Heart right ventricle (tissue), 16 donors: ENCODE measurements around the gene RAD51B. TPM values are rescaled to one million over a fixed set of nuclear protein-coding genes. Genes with fewer than 3 reads are reported as not detected.

ENCODE experiments used
- ATAC-seq, 8 donors: fragments of 200-7000 bp; cut with Tn5 transposase; one replicate each; pipeline ENCODE4 v1.9.1; 2020; ENCODE audit warnings: mild to moderate bottlenecking in 8 of 8, moderate library complexity in 8 of 8, moderate number of reproducible peaks in 1 of 8
- DNase-seq, 2 donors: peaks; one replicate each; pipeline ENCODE4 v3.0.0-alpha.2; 2020
- H3K27ac ChIP-seq, 10 donors: fragments of 200-600 bp; sonication (generic) in 2 of 10; one replicate each; pipeline versions ENCODE4 v1.5.0 to v1.8.0; 2020 to 2022; ENCODE audit warnings: mild to moderate bottlenecking in 3 of 10
- H3K27me3 ChIP-seq, 7 donors: fragments of 200-600 bp; one replicate each; pipeline ENCODE4 v1.8.0; 2021 to 2022; ENCODE audit warnings: mild to moderate bottlenecking in 2 of 7
- H3K36me3 ChIP-seq, 9 donors: fragments of 200-600 bp; sonication (generic) in 1 of 9; one replicate each; pipeline versions ENCODE4 v1.5.0 to v1.8.0; 2020 to 2022; ENCODE audit warnings: mild to moderate bottlenecking in 2 of 9
- H3K4me1 ChIP-seq, 9 donors: fragments of 200-600 bp; sonication (generic) in 1 of 9; one replicate each; pipeline versions ENCODE4 v1.5.0 to v1.8.0; 2020 to 2022; ENCODE audit warnings: mild to moderate bottlenecking in 4 of 9
- H3K4me3 ChIP-seq, 10 donors: fragments of 200-600 bp; sonication (generic) in 2 of 10; one replicate each; pipeline versions ENCODE4 v1.5.0 to v1.8.0; 2020 to 2022; ENCODE audit warnings: mild to moderate bottlenecking in 7 of 10, moderate library complexity in 2 of 10
- H3K9me3 ChIP-seq, 11 donors: fragments of 200-600 bp in 10 of 11; sonication (generic) in 2 of 11; one replicate each; pipeline versions ENCODE4 v1.5.0 to v1.8.0; 2013 to 2022; ENCODE audit warnings: mild to moderate bottlenecking in 2 of 11, control low read depth in 1 of 11, moderate library complexity in 1 of 11
- CTCF ChIP-seq, 9 donors: fragments of 200-600 bp; sonication (generic) in 2 of 9; IDR thresholded peaks; one replicate each; pipeline versions ENCODE4 v1.5.0 to v1.8.0; 2021 to 2022; ENCODE audit warnings: antibody characterized with exemption in 9 of 9, mild to moderate bottlenecking in 5 of 9, moderate library complexity in 1 of 9
- WGBS, 2 donors: extraction: QIAGEN DNeasy Blood & Tissue Kit; methylation state at CpG; one replicate each; pipeline ENCODE4 v1.1.7; 2013; ENCODE audit warnings: inconsistent platforms in 1 of 2; 5-methylcytosine and 5-hydroxymethylcytosine counted together
- intact Hi-C, 10 donors: fragments of 100-400 bp; cut with DNase I; formaldehyde crosslinking; loops; one replicate each; pipeline versions ENCODE4 v1.11.1 to v1.14.2; 2022
- polyA plus RNA-seq, 2 donors: library from polyadenylated mRNA; stranded (reverse); fragments of 200-250 nt; gene quantifications; one replicate each; pipeline ENCODE4 v1.2.3, GENCODE V29; 2013
- total RNA-seq, 10 donors: library from RNA; stranded (reverse); fragmentation: NEBNext Ultra II Directional in 3 of 10; extraction: Animal tissue kit (Norgen Biotek cat#: 25700) in 3 of 10; gene quantifications; one replicate each; pipeline versions ENCODE4 v1.2.1 to v1.2.4, GENCODE V29; 2021 to 2023
- donor health status: Arrhythmogenic right ventricular cardiomyopathy.
- donor health status: ischemic (EF 13 %, LVEDD 7.1; RV severe dilation, severe dysfunction).
- donor health status: healthy with polysubstance abuse.
- donor health status: DM: no; HTN: yes; CAD: no.
- donor health status: DM: no; HTN: no; CAD: no.
- donor health status: ischemic (EF 25% LVEDD 6.9; RV normal size, moderate dysfunction).
- donor health status: ischemic (EF 25% LVEDD 5.7; RV mildly dilated, moderate dysfunction).
- donor health status: healthy.
- donor health status: DM: yes; HTN: yes; CAD: no.
- donor health status: Ischemic cardiomyopathy.
- donor health status: ischemic (EF 35%, LVEDD 5.7; RV mildly dilated, moderate dysfunction).
- donor health status: nonischemic (EF 11% LVEDD 7.7; RV severe dilation, severe dysfunction).
- donor health status: DM: yes; HTN: yes; CAD: no.
- donor health status: PGD.
- donor health status: ischemic (EF 29% LVEDD 5.4; RV normal size, mild dysfunction).
- donor health status: nonischemic (EF 23%, LVEDD 6.1; RV moderate dilation, normal function).

The RAD51B gene
- total and polyA plus RNA-seq, 12 donors, result 0.88 to 8.6 (median 3.5) TPM

DNA sequence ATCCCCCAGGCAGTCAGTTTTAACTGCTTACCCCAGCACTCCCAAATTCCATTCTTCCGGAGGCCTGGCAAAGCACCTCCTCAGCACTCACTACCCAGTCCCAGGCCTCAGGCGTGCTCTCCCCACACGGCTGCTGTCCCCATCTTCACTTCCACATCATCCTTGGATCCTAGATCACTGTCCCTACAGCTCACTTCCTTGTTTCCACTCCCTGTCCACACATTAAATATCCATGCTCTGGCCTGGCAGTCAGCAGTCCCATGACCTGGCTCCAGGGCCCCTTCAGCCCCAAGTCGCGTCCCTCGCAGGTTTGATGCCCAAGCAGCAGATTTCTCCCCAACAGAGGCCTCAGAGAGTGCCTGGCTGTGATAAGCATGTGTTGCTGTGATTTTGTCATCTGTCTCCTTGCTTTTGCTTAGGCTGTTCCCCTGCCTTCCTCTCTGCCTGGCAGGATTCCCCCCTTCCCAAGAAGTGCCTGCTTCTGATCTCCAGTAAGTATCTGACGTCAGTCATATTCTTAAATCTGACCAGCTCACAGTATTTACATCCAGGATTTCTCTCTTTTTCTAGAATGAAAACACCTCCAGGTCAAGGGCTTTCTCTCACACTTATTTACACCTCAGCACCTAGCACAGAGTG is 731.6 kb downstream of the RAD51B start:
- Histone ChIP-seq H3K4me3 (no peak overlapping the region), H3K36me3 (no peaks in the 10 kb centered on the region), H3K9me3 (no peaks in the 10 kb centered on the region), H3K4me1 (peaks cover 36 to 92% (median 72%) of the 10 kb centered on the region in 9 donors), H3K27ac (peak overlapping the region; percentile 4 to 75 (median 60)), H3K27me3 (no peaks in the 10 kb centered on the region)
- no peak for ATAC-seq
- intact Hi-C loops, result no loop called here
- no peak for DNase-seq
- whole genome bisulfite sequencing, 2 donors, result 56 to 70% methylated on average over 7 of the region's 7 CpGs
- TF ChIP-seq CTCF (IDR thresholded peaks at IDR 0.05), result no peak

DNA sequence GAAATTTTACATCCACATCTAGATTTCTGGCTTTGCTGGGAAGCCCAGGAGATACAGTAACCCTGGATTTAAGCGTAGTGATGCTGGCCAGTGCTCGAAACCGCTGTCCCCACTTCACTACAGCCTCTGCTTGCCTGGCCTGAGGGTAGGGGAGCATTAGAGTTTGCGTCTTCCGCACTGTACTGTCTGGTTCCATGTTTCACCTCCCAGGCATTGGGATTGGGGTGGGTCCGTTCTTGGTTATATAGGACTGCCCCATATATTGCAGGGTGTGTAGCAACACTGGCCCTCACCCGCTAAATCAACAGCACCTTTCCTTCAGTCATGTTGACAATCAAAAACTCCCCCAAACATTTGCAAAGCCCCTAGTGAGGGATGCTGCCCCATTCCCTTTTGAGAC is 732.5 kb downstream of the RAD51B start:
- no peaks in the 10 kb centered on the region for H3K27me3 ChIP-seq
- H3K36me3 ChIP-seq, result no peaks in the 10 kb centered on the region
- H3K9me3 ChIP-seq, result no peaks in the 10 kb centered on the region
- peak overlapping the region in 4 of 10 donors; percentile 57 to 75 (median 62) for H3K27ac ChIP-seq
- no peak overlapping the region for H3K4me3 ChIP-seq
- WGBS, 2 donors, result 96 to 98% methylated on average over 7 of the region's 7 CpGs
- no peak for ATAC-seq
- no peak for TF ChIP-seq CTCF (IDR thresholded peaks at IDR 0.05)
- peaks cover 36 to 86% (median 68%) of the 10 kb centered on the region in 9 donors for H3K4me1 ChIP-seq
- no peak for DNase-seq
- intact Hi-C loops, result no loop called here

- WGBS, 2 donors, result 30 to 54% methylated on average over 2 of the region's 2 CpGs
- H3K27ac ChIP-seq, result peak overlapping the region in 9 of 10 donors; percentile 28 to 78 (median 61)
- TF ChIP-seq CTCF (IDR thresholded peaks at IDR 0.05), result no peak
- no peaks in the 10 kb centered on the region for H3K27me3 ChIP-seq
- DNase-seq (no peak), ATAC-seq (no peak)
- no peaks in the 10 kb centered on the region for H3K36me3 ChIP-seq
- peaks cover 32 to 81% (median 63%) of the 10 kb centered on the region in 9 donors for H3K4me1 ChIP-seq
- intact Hi-C loops, result no loop called here
- H3K9me3 ChIP-seq, result no peaks in the 10 kb centered on the region
- no peak overlapping the region for H3K4me3 ChIP-seq
Measured at GRCh38 chr14:68552602-68553001, 733.0 kb downstream of the RAD51B start.

- H3K9me3 ChIP-seq, result no peaks in the 10 kb centered on the region
- H3K36me3 ChIP-seq, result no peaks in the 10 kb centered on the region
- peak overlapping the region; percentile 17 to 78 (median 51) for H3K27ac ChIP-seq
- TF ChIP-seq CTCF (IDR thresholded peaks at IDR 0.05), result no peak
- ATAC-seq, result peak in 5 of 8 donors; percentile 8 to 46 (median 40)
- no peak overlapping the region for H3K4me3 ChIP-seq
- 36 to 72% methylated on average over 3 of the region's 3 CpGs for WGBS, 2 donors
- DNase-seq, result no peak
- no peaks in the 10 kb centered on the region for H3K27me3 ChIP-seq
- intact Hi-C loops, result no loop called here
- H3K4me1 ChIP-seq, result peaks cover 27 to 74% (median 56%) of the 10 kb centered on the region in 9 donors
Measured at GRCh38 chr14:68553311-68553710, 733.7 kb downstream of the RAD51B start.
